Heart left ventricle (tissue), 13 donors: ENCODE measurements around the gene SHC4.

Experiments used
- POLR2A ChIP-seq, 2 donors: fragments of 450-650 bp; IDR thresholded peaks; one replicate each; pipeline ENCODE4 v1.6.1; 2017; ENCODE audit warnings: antibody characterized with exemption in 2 of 2, mild to moderate bottlenecking in 2 of 2, moderate library complexity in 2 of 2
- TF ChIP-seq, protein P1 (sequence below), 12 donors: fragments of 200-600 bp; sonication (generic) in 4 of 12; IDR thresholded peaks; one replicate each; pipeline versions ENCODE4 v1.5.0 to v1.8.0; 2018 to 2022; ENCODE audit warnings: antibody characterized with exemption in 12 of 12, mild to moderate bottlenecking in 5 of 12
- donor health status: ischemic (EF 13 %, LVEDD 7.1; RV severe dilation, severe dysfunction).
- donor health status: DM: no; HTN: yes; CAD: no.
- donor health status: DM: no; HTN: no; CAD: no.
- donor health status: ischemic (EF 25% LVEDD 6.9; RV normal size, moderate dysfunction).
- donor health status: ischemic (EF 25% LVEDD 5.7; RV mildly dilated, moderate dysfunction).
- donor health status: ischemic (EF 35%, LVEDD 5.7; RV mildly dilated, moderate dysfunction).
- donor health status: nonischemic (EF 11% LVEDD 7.7; RV severe dilation, severe dysfunction).
- donor health status: DM: yes; HTN: yes; CAD: no.
- donor health status: PGD.
- donor health status: ischemic (EF 29% LVEDD 5.4; RV normal size, mild dysfunction).
- donor health status: nonischemic (EF 23%, LVEDD 6.1; RV moderate dilation, normal function).

DNA sequence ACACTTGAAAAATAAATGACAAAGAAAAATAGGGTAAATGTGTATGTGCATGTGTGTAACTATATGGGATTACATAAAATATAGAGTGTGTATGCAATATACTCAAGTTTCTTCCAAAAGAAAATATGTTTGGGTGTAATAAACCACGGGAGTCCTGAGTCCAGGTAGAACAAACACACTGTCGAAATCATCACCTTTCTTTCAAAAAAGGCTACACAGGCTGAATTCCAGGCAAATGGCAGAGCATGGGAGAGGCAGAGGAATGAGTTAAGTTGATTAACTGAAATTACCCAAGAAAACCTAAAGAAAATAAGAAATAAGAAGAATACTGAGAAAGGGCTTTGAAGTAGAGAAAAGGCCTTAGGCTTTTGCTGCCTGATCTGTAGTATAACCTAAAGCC lies 179.0 kb downstream of the SHC4 start:
- TF ChIP-seq, protein P1, sequence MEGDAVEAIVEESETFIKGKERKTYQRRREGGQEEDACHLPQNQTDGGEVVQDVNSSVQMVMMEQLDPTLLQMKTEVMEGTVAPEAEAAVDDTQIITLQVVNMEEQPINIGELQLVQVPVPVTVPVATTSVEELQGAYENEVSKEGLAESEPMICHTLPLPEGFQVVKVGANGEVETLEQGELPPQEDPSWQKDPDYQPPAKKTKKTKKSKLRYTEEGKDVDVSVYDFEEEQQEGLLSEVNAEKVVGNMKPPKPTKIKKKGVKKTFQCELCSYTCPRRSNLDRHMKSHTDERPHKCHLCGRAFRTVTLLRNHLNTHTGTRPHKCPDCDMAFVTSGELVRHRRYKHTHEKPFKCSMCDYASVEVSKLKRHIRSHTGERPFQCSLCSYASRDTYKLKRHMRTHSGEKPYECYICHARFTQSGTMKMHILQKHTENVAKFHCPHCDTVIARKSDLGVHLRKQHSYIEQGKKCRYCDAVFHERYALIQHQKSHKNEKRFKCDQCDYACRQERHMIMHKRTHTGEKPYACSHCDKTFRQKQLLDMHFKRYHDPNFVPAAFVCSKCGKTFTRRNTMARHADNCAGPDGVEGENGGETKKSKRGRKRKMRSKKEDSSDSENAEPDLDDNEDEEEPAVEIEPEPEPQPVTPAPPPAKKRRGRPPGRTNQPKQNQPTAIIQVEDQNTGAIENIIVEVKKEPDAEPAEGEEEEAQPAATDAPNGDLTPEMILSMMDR (IDR thresholded peaks at IDR 0.05), result no peak
- TF ChIP-seq POLR2A (IDR thresholded peaks at IDR 0.05), result no peak
